H9 (cell line): ENCODE measurements around the gene FARSB. TPM values are rescaled to one million over a fixed set of nuclear protein-coding genes. Genes with fewer than 3 reads are reported as not detected.

ENCODE experiments used
- DNase-seq: peaks from one replicate; pipeline ENCODE4 v3.0.0-alpha.2; 2017
- H2AFZ ChIP-seq: one replicate; pipeline ENCODE4 v1.6.1; 2013; ENCODE audit warnings: mild to moderate bottlenecking, low read length, control low read depth, moderate library complexity
- H2AK5ac ChIP-seq: 2 replicates; pipeline ENCODE4 v1.6.1; 2013; ENCODE audit warnings: low read length, control low read depth, mixed read lengths; ENCODE audit not compliant: insufficient read length
- H2BK120ac ChIP-seq: one replicate; pipeline ENCODE4 v1.6.1; 2013; ENCODE audit warnings: low read depth, mild to moderate bottlenecking, low read length, control low read depth, inconsistent platforms; ENCODE audit not compliant: poor library complexity, severe bottlenecking
- H2BK12ac ChIP-seq: 2 replicates; pipeline ENCODE4 v1.6.1; 2013; ENCODE audit warnings: low read length, control low read depth, mixed read lengths, low read depth; ENCODE audit not compliant: insufficient read length
- H2BK15ac ChIP-seq: 2 replicates; pipeline ENCODE4 v1.6.1; 2013; ENCODE audit warnings: low read depth, low read length, control low read depth
- H2BK20ac ChIP-seq: one replicate; pipeline ENCODE4 v1.6.1; 2013; ENCODE audit warnings: low read depth, mild to moderate bottlenecking, low read length, control low read depth, inconsistent platforms; ENCODE audit not compliant: poor library complexity, severe bottlenecking
- H2BK5ac ChIP-seq: 2 replicates; pipeline ENCODE4 v1.6.1; 2013; ENCODE audit warnings: low read length, control low read depth, mixed read lengths; ENCODE audit not compliant: insufficient read length
- H3K14ac ChIP-seq: 2 replicates; pipeline ENCODE4 v1.6.1; 2013; ENCODE audit warnings: low read length, control low read depth; ENCODE audit not compliant: insufficient read depth
- H3K18ac ChIP-seq: 2 replicates; pipeline ENCODE4 v1.6.1; 2013; ENCODE audit warnings: low read depth, mild to moderate bottlenecking, mixed read lengths, low read length, control low read depth; ENCODE audit not compliant: insufficient read length
- H3K23ac ChIP-seq: 2 replicates; pipeline ENCODE4 v1.6.1; 2013; ENCODE audit warnings: low read length, control low read depth, mixed read lengths, low read depth; ENCODE audit not compliant: insufficient read length
- H3K23me2 ChIP-seq: 2 replicates; pipeline ENCODE4 v1.6.1; 2013; ENCODE audit warnings: low read depth, mild to moderate bottlenecking, mixed read lengths, low read length, control low read depth; ENCODE audit not compliant: insufficient read length, poor library complexity, severe bottlenecking
- H3K27ac ChIP-seq: 2 replicates; pipeline ENCODE4 v1.5.1; 2013; ENCODE audit warnings: low read length, control low read depth, mixed read lengths, low read depth; ENCODE audit not compliant: insufficient read length
- H3K27me3 ChIP-seq: 2 replicates; pipeline ENCODE4 v1.6.1; 2013; ENCODE audit warnings: low read length, control low read depth, inconsistent platforms; ENCODE audit not compliant: insufficient read depth
- H3K4ac ChIP-seq: 2 replicates; pipeline ENCODE4 v1.6.1; 2013; ENCODE audit warnings: low read depth, mild to moderate bottlenecking, control low read depth, inconsistent platforms, low read length, moderate library complexity
- H3K4me1 ChIP-seq: 2 replicates; pipeline ENCODE4 v1.6.1; 2013; ENCODE audit warnings: low read length, control low read depth, inconsistent platforms; ENCODE audit not compliant: insufficient read depth
- H3K4me2 ChIP-seq: 2 replicates; pipeline ENCODE4 v1.6.1; 2013; ENCODE audit warnings: low read length, control low read depth, mixed read lengths; ENCODE audit not compliant: insufficient read length, insufficient read depth
- H3K56ac ChIP-seq: 2 replicates; pipeline ENCODE4 v1.6.1; 2013; ENCODE audit warnings: low read depth, mild to moderate bottlenecking, mixed read lengths, low read length, control low read depth; ENCODE audit not compliant: insufficient read length
- H3K79me1 ChIP-seq: 2 replicates; pipeline ENCODE4 v1.6.1; 2013; ENCODE audit warnings: low read depth, mild to moderate bottlenecking, moderate library complexity, low read length, control low read depth, inconsistent platforms; ENCODE audit not compliant: insufficient read depth, poor library complexity, severe bottlenecking
- H3K79me2 ChIP-seq: 2 replicates; pipeline ENCODE4 v1.6.1; 2013; ENCODE audit warnings: low read length, control low read depth, inconsistent platforms; ENCODE audit not compliant: insufficient read depth
- H3K9ac ChIP-seq: 2 replicates; pipeline ENCODE4 v1.6.1; 2013; ENCODE audit warnings: low read length, control low read depth, mixed read lengths; ENCODE audit not compliant: insufficient read length; ENCODE audit errors: extremely low read depth
- H3K9me3 ChIP-seq: one replicate; pipeline ENCODE4 v1.6.1; 2013; ENCODE audit warnings: low read depth, low read length, inconsistent platforms; ENCODE audit not compliant: control insufficient read depth
- H3T11ph ChIP-seq: one replicate; pipeline ENCODE4 v1.6.1; 2013; ENCODE audit warnings: mild to moderate bottlenecking, low read length, control low read depth, inconsistent platforms
- H4K20me1 ChIP-seq: one replicate; pipeline ENCODE4 v1.6.1; 2013; ENCODE audit not compliant: control insufficient read depth, insufficient read length, insufficient read depth
- H4K5ac ChIP-seq: 2 replicates; pipeline ENCODE4 v1.6.1; 2013; ENCODE audit warnings: low read depth, mild to moderate bottlenecking, mixed read lengths, low read length, control low read depth; ENCODE audit not compliant: insufficient read length
- H4K8ac ChIP-seq: replicated peaks from 2 replicates; pipeline ENCODE4 v1.6.1; 2013; ENCODE audit warnings: low read length, control low read depth, mixed read lengths, low read depth; ENCODE audit not compliant: insufficient read length
- H4K91ac ChIP-seq: 2 replicates; pipeline ENCODE4 v1.6.1; 2013; ENCODE audit warnings: low read depth, mild to moderate bottlenecking, moderate library complexity, mixed read lengths, low read length, control low read depth; ENCODE audit not compliant: insufficient read length
- H3K27ac Mint-ChIP-seq, 3 experiments: 2 replicates in 2 of 3; 3 replicates in 1 of 3; pipeline ENCODE4 v1.8.0; 2020 to 2021; ENCODE audit warnings: mixed read lengths in 3 of 3, mild to moderate bottlenecking in 1 of 3, moderate library complexity in 1 of 3
- H3K27me3 Mint-ChIP-seq: 2 replicates; pipeline ENCODE4 v1.8.0; 2021; ENCODE audit warnings: low read depth, mild to moderate bottlenecking, moderate library complexity, mixed read lengths
- H3K36me3 Mint-ChIP-seq, 3 experiments: 2 replicates in 2 of 3; 3 replicates in 1 of 3; pipeline ENCODE4 v1.8.0; 2020 to 2021; ENCODE audit warnings: low read depth in 3 of 3, mixed read lengths in 3 of 3; ENCODE audit not compliant: insufficient read depth in 1 of 3
- H3K4me1 Mint-ChIP-seq, 2 experiments: 2 replicates each; pipeline ENCODE4 v1.8.0; 2020; ENCODE audit warnings: mixed read lengths in 2 of 2
- H3K4me3 Mint-ChIP-seq, 2 experiments: 2 replicates in 1 of 2; 3 replicates in 1 of 2; pipeline ENCODE4 v1.8.0; 2020 to 2021; ENCODE audit warnings: mild to moderate bottlenecking in 2 of 2, mixed read lengths in 2 of 2, moderate library complexity in 1 of 2
- H3K9me3 Mint-ChIP-seq, 2 experiments: 2 replicates in 1 of 2; 3 replicates in 1 of 2; pipeline ENCODE4 v1.8.0; 2020; ENCODE audit warnings: mild to moderate bottlenecking in 2 of 2, mixed read lengths in 2 of 2, moderate library complexity in 1 of 2
- WGBS: extraction: QIAGEN DNeasy Blood & Tissue Kit; methylation state at CpG from one replicate; pipeline ENCODE4 v1.1.7; 2013; ENCODE audit warnings: missing lambda C conversion rate, low lambda C conversion rate, mixed read lengths; ENCODE audit not compliant: insufficient read length; ENCODE audit errors: extremely low coverage; 5-methylcytosine and 5-hydroxymethylcytosine counted together
- total RNA-seq: library from RNA; stranded (reverse); gene quantifications from 2 replicates; pipeline ENCODE4 v1.2.1, GENCODE V29; 2021
- TF ChIP-seq, protein P1 (sequence below): fragments of 200-600 bp; sonication (generic); conservative IDR thresholded peaks from 3 replicates; pipeline ENCODE4 v1.8.0; 2021; ENCODE audit warnings: antibody characterized with exemption, mild to moderate bottlenecking

FARSB gene
- total RNA-seq, 1 experiment from 2014 or later: 32.1 TPM

DNA sequence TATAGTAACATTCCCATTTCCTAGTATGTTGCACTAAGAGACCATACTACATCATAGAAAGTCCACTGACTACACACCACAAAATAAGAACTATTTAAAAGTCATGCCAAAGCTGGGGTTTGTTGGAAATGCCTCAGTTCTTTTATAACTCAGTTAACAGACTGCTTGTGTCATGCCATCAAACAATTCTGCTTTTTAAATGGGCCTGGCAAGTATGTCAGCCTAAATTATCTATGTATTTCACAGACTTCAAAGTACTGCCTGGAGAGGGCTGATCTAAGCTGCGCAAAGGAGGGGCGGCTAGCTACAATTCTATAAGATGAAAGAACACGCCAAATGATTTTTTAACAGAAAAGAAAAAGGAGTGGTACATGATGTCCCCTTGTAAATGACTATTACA lies 49.6 kb downstream of the FARSB start:
- H3K23me2 ChIP-seq: no peaks in the 10 kb centered on the region
- H2BK120ac ChIP-seq: no peak overlapping the region
- no peak overlapping the region for H2BK5ac ChIP-seq
- no peak overlapping the region for H3K27ac ChIP-seq
- H3T11ph ChIP-seq: no peak overlapping the region
- no peak overlapping the region for H3K18ac ChIP-seq
- no peaks in the 10 kb centered on the region for H3K9me3 Mint-ChIP-seq
- WGBS: no CpG with 5 or more reads among the region's 3 CpGs
- H3K56ac ChIP-seq: no peak overlapping the region
- no peak for DNase-seq
- no peak overlapping the region for H2AFZ ChIP-seq
- no peak overlapping the region for H3K9ac ChIP-seq
- TF ChIP-seq, protein P1, sequence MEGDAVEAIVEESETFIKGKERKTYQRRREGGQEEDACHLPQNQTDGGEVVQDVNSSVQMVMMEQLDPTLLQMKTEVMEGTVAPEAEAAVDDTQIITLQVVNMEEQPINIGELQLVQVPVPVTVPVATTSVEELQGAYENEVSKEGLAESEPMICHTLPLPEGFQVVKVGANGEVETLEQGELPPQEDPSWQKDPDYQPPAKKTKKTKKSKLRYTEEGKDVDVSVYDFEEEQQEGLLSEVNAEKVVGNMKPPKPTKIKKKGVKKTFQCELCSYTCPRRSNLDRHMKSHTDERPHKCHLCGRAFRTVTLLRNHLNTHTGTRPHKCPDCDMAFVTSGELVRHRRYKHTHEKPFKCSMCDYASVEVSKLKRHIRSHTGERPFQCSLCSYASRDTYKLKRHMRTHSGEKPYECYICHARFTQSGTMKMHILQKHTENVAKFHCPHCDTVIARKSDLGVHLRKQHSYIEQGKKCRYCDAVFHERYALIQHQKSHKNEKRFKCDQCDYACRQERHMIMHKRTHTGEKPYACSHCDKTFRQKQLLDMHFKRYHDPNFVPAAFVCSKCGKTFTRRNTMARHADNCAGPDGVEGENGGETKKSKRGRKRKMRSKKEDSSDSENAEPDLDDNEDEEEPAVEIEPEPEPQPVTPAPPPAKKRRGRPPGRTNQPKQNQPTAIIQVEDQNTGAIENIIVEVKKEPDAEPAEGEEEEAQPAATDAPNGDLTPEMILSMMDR: no peak
- H3K4me2 ChIP-seq: no peak overlapping the region
- H3K4ac ChIP-seq: no peak overlapping the region
- H3K27ac Mint-ChIP-seq: no peak overlapping the region
- H3K4me1 ChIP-seq: no peaks in the 10 kb centered on the region
- H3K9me3 ChIP-seq: no peaks in the 10 kb centered on the region
- no peak overlapping the region for H3K23ac ChIP-seq
- H2AK5ac ChIP-seq: no peak overlapping the region
- no peaks in the 10 kb centered on the region for H3K27me3 Mint-ChIP-seq
- no peaks in the 10 kb centered on the region for H3K79me2 ChIP-seq
- H2BK15ac ChIP-seq: no peak overlapping the region
- no peak overlapping the region for H4K5ac ChIP-seq
- H3K4me1 Mint-ChIP-seq: no peaks in the 10 kb centered on the region
- peaks cover 0 to 11% (median 2%) of the 10 kb centered on the region in 3 experiments; a peak in 4 of 7 replicates for H3K36me3 Mint-ChIP-seq
- H4K8ac ChIP-seq: no peak overlapping the region
- H2BK20ac ChIP-seq: no peak overlapping the region
- no peak overlapping the region for H3K14ac ChIP-seq
- H4K91ac ChIP-seq: no peak overlapping the region
- H3K4me3 Mint-ChIP-seq: no peak overlapping the region
- H3K79me1 ChIP-seq: peaks cover 2% of the 10 kb centered on the region
- no peaks in the 10 kb centered on the region for H4K20me1 ChIP-seq
- H2BK12ac ChIP-seq: no peak overlapping the region
- H3K27me3 ChIP-seq: no peaks in the 10 kb centered on the region
